Cerebellar cortex (tissue), 1 donor: ENCODE results near the gene MROH8.

ENCODE experiments used
- DNase-seq: peaks from one replicate; pipeline ENCODE4 v3.0.0-alpha.2; 2015; ENCODE audit warnings: low spot score

MROH8 gene

DNA sequence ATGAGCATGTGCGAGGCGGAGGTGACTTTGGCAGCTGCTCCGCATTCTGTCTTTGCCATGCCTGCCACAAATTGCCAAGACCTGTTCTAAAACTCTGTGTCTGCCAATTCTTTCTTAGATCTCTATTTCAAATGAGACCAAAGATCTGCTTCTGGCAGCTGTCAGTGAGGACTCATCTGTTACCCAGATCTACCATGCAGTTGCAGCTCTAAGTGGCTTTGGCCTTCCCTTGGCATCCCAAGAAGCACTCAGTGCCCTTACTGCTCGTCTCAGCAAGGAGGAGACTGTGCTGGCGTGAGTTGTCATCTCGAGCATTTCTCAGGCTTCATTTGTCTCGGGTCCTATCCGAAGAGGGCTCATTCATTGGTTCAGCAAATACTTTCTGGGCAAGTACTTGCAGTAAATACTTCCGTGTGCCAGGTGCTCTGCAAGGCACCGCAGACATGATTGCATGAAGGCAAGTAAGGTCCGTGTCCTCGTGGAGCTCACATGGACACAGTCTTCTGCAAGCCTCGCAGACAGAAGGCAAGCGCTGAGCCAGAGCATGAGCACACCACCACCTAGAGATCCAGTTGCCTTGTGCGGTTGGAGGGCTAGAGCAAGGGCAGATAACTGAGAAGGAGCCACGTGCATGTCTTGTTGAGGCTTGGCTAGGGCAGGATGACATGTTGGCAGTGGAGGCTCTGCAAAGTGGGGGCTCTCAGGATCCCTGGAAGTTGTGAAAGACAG is 19.7 kb upstream of the MROH8 start:
- DNase-seq = no peak

DNA sequence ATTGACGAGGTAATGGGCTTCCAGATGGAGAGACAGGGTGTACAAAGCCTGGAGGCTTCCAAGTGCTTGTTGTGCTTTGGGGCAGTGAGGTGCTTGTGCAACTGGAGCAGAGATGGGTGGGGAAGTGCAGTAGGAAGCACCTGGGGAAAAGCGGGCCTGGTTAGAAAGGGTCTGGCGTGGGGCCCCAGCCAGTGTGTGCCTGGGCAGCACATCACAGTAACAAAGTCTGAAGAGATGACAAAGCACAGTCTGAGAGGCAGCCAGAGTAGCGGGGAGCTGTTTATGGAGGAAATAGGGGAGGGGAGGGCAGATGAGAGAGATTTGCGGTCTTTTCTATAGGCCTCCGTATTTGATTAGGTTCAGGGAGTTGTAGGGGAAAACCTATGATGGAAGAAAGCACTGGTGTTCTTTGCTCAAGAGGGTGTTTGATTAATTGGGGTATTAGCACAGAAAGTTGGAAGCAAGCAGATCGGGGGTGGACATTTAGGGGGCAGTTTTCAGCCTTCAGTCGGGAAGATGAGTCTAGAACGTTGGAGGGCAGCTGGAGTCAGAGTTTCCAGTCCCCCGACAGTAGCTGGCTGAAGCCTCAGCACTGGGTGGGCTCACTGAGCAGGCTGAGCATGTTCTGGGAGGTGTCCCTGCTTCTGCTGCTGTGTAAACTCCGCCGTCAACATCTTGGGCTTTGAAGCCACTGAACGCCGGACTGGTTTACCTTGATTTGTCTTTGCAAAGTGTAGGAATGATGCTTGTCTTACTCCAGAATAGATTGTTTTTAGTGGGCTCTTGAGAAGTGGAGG is 15.5 kb upstream of the MROH8 start:
- DNase-seq = no peak

DNA sequence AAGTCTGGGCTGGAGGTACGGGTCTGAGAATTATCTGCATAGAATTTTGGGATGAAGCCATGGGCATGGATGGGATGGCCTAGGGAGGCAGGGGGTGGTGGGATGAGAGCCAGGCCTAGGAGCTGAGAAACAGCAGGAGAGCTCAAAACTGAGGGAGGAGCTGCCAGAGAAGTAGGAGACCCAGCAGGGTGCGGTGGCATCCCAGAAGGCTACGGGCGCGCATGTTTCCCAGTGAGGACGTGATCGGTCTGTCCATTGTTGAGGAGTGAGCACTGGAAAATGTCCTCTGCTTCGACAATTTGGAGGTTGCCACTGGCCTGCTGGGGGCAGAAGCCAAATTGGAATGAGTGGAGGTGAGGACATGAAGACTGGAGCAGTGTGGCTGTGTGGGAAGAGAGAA is 14.5 kb upstream of the MROH8 start:
- no peak for DNase-seq

DNA sequence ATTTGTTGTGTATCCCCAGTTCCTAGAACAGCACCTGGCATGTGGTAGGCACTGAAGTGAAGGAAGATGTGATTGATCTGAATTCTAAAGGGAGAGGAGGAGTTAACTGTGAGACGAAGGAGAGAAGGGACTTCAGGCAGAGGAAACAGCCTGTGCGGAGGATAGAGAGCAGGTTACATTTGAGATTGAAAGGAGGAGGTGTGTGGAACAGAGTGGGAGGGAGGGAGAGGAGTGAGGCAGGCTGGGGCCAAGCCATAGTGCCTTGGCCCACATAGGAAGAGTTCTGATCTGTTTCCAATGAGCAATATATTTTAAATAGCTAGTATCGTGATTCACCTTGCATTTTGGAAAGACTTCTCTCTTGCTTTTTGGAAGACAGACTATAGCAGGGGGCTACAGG is 13.9 kb upstream of the MROH8 start:
- DNase-seq = no peak

DNA sequence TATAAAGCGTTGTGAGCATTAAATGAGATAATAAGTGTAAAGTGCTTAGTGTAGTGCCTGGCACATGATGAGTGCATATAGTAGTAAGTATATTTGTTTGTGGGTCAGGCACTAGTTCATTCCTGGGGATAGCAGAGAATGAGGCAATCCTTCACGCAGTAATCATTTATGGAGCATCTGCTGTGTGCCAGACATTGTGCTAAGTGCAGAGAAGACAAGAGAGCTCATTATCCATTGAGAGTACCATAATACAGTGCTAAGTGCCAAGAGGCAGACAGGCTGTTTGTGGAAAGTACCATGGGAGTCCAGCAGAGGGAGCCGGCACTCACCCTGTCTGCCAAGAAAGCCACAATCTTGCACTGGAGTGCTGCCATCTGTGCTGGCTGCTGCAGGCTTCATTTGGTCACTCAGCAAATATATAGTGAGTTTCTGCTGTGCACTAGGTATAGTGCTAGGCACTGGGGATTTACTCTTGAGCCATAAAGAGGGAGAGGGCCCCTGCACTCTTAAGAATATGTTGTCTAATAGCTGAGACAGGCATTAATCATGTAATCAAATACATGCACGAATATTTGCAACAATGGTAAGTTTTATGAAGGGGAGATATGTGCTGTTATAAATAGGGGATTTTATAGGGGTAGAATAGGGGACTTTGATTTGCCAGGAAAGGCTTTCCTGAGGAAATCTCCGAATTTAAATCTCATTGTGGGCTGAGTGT is 12.9 kb upstream of the MROH8 start:
- DNase-seq = peak; percentile 95

DNA sequence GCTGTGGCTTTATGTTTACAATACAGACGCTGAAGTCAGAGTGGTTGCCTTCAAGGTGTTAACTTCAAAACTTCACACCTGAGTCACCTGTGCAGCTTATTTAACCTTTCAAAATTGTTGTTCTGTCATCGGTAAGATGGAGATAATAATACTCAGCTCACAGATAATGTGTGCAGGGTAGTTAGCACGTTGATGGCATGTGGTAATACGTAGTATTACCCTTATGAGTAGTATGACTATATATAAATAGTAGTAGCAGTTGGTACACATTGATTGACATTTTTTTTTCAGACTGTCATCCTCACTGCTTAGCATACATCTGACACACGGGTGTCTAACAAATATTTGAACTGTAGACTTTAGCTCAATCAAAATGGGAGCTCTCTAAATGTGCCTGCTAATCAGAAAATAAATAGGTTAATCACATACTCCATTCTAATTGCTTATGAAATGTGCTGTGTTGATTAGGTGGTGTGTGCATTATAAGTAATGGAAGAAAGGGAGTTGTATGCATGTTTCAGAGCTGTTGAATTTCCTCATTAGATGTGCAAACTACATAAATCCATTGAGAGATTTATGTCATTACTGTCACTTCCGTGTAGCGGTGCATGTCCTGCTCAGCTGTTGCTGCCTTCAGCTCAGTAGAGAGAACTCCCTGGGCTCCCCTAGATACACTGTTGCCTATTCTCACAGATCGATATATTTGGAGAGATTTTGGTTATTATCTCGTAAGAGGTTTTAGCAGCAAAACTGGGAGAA is 11.2 kb upstream of the MROH8 start:
- no peak for DNase-seq

DNA sequence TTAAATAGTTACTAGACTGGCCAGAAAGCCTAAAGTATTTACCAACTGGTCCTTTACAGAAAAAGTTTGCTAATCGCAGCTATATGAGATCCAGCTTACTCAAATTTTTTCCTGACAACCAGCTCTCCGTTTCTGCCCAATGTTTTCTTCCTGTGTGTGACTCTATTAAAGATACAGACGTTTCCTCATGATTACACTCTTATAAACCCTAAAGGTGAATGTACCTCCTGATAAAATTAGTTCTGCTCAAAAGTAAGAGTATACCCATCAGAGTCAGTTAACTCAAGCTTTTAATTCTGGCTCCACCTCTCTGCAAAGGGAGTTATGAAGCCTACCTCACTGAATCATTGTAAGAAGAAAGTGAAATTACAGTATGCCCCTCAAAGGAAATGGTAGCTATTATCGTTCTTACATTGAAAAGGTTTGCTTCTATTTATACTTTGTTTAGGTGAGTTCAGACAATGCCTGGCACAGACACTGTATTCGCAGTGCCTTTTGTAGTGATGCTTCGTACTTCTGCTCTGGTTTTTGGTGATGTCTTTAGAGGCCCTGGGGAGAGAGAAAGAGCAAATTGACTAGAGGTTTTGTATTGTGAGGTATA is 10.2 kb upstream of the MROH8 start:
- DNase-seq = no peak

DNA sequence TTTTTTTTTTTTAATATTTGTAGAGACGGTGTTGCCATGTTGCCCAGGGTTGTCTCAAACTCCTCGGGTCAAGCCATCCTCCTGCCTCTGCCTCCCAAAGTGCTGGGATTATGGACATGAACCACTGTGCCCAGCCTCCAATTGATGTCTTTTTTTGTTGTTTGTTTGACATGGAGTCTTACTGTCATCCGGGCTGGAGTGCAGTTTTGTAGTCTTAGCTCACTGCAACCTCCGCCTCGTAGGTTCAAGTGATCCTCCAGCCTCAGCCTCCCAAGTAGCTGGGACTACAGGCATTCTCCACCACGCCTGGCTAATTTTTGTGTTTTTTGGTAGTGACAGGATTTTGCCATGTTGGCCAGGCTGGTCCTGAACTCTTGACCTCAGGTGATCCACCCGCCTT is 9.4 kb upstream of the MROH8 start:
- DNase-seq = no peak

DNA sequence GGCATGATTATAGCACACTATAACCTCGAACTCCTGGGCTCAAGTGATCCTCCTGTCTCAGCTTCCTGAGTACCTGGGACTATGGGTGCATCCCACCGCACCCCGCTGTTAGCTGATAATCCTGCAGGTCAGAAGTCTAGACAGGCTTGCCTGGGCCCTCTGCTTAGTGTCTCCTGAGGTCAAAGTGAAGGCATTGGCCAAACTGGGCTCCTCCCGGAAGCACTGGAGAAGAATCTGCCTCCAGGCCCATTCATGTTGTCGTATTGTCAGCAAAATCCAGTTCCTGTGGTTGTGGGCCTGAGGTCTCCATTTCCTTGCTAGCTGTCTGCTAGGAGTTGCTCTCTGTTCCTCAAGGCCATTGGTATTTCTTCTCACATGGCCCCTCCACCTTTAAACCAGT is 6.3 kb upstream of the MROH8 start:
- DNase-seq = no peak

DNA sequence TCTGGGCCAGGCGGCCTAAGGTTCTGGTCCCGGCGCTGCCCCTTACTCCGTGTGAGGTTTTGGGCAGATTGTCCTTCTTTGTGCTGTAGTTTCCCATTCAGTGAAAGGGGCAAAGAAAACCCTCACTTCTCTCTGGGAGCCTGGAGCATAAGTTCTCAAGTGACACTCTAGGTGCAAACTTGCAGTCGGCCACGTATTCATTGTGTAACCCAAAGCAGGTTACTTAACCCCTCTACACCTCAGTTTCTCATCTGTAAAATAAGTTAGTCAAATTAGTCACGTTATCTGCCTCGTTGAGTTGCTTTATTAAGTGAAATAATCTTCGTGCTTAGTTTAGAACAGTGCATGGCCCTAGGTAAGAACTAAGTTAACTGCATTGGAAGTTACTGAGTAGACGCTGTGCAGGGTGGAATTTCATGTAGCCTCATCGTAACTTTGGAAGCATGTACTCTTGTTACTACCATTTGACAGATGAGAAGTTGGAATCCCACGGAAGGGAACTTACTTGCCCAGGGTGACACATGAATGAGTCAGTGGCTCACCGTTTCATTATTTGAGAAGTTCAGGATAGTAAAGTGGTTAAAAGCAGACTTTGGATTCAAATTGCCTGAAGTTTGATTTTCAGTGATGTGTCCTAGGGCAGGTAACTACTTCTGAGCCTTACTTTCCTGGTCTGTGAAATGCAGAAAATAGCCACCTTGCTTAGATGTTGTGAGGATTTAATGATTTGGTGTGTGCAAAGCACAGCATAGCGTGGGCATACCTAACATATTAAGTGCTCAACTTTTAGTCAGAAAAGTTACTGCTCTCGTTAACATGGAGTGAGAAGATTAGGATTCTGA is 556 bp upstream of the MROH8 start:
- no peak for DNase-seq

DNA sequence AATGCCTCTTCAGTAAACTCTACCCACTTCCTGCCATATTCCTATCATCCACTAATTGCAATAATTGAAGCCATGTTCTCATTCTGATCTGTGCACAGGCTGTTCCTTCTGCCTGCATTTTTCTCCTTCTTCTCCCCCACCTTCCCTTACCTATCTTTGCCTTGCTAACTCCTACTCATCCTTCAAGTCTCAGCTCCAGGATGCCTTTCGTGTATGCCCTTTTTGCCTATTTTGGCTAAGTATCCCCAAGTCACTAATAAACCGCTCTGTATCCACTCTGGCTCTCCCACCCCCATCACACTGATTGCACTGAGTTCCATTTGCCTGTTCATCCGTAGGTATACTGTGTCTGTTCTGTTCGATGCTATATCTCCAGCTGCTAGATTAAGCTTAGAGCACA is 6.5 kb downstream of the MROH8 start:
- DNase-seq = no peak

DNA sequence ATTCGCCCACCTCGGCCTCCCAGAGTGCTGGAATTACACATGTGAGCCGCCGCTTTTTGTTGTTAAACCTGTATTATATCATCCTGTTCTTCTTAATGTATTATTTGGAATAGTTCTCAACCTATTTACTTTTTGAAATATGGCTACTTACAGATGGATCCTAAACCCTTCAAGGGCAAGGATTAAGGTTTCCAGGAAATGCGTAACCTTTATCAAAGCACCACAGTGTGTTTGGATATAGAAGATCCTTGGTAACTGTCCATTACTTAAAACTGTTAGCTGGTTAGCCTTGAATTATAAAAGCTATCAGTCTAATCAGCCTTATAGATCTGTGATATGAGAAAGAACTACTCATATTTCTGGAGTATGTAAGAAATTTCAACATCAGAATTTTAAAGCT is 12.5 kb downstream of the MROH8 start:
- no peak for DNase-seq

DNA sequence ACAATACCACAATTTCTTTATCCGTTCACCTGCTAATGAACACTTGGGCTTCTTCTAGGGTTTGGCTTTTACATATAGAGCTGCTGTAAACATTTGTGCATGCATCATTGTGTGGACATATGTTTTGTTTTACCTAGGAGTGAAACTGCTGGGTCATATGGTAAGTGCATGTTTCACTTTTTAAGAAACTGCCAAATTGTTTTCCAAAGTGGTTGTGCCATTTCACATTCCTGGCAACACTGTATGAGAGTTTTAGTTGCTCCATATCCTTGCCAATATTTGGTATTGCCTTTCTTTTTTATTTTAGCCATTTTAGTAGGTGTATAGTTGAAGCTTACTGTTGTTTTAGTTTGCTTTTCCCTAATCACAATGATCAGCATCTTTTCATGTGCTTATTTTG is 14.3 kb downstream of the MROH8 start:
- no peak for DNase-seq

DNA sequence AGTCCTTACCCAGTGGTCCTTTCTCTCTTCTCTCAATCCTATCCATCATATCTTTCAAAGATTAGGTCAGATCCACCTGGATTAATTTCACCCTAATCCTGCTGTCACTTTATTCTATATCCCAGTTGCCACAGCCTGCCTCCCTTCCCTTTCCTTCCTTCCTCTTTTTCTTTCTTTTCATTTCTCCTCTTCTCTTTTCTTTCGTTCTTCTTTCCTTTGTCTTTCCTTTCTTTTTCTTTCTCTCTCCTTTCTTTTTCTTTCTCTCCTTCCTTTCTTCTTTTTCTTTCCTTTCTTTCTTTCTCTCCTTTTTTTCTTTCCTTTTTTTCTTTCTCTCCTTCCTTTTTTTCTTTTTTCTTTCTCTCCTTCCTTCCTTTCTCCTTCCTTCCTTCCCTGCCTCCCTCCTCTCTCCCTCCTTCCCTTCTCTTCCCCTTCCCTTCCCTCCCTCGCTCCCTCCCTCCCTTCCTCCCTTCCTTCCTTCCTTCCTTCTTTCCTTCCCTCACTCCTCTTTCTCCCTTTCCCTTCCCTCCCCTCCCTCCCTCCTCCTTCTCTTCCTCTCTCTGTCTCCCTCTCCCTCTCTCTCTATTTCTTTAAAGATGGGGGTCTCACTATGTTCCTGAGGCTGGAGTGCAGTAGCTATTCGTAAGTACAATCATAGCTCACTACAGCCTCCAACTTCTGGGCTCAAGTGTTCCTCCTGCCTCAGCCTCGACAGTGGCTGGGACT is 15.4 kb downstream of the MROH8 start:
- DNase-seq = no peak

DNA sequence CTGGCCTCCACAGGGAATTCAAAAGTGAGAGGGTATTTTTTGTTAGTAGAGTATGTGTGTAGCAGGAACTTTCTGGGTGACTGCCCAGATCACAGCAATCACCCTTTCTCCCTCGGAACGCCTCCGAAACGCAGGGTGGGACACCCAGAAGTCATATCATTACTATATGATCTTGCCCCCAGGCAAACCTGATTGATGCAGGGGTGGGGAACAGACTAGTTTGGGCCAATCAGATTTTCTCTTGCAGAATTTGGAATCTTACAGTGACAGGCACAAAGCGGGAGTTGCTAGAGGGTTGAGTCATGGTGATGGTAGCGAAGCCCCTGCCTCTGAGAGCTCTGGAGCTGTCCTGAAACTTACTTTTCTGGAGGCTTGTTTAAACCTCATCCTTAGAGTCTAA is 16.7 kb downstream of the MROH8 start:
- no peak for DNase-seq

DNA sequence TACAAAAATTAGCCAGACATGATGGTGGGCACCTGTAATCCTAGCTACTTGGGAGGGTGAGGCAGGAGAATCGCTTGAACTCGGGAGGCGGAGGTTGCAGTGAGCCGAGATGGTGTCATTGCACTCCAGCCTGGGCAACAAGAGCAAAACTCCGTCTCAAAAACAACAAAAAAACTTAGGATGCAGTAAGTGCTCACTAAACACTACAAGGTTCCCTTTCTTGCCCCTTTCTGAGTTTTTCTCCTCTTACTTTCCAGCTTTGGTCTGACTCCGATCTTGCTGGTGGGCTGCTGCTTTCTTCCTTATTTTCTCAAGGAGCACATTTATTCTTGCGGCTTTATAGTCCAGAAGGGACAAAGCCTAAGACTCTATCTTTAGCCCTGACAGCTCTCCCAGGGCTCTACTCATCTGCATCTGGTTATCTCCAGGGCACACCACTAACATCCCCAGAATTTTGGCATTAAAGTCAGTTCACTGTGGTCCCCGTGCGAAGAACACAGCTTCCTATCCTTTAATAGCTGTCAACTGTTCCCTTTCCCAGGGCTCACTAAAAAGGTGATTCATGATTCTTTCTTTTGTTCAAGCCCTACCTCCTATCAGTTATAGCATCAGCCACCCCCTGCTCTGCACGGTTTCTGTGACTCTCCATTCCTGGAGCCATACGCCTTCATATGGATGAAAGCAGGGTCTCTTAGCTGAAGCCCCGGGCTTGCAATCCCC is 17.4 kb downstream of the MROH8 start:
- no peak for DNase-seq

DNA sequence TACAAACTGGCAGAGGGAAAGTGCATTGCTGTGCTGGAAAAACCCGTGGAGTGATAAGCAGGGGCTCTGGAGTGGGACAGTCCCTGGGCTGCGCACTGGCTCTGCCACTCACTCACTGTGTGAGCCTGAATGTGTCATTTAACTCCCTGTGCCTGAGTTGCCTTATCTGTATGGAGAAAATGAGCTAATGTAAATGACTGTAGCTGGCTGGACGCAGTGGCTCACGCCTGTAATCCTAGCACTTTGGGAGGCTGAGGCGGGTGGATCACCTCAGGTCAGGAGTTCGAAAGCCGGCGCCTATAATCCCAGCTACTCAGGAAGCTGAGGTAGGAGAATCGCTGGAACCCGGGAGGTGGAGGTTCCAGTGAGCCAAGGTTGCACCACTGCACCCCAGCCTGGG is 18.7 kb downstream of the MROH8 start:
- no peak for DNase-seq

DNA sequence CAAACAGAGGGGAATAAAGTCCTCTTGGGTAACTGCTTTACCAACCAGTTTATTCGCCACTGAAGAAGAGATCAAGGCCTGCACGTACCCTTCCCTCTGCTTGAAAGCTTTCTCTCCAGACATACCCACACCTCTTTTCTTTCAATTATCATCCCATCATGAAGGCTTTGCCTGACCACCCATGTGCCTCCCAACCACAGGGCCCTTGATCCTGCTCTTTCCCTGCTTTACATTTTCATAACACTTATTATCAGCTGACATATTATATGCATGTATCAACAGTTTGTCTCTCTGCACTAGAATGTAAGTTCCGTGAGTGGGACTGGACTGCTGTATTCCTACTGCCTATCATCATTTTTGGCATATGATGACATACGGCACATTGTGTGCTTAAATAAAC is 21.1 kb downstream of the MROH8 start:
- no peak for DNase-seq

DNA sequence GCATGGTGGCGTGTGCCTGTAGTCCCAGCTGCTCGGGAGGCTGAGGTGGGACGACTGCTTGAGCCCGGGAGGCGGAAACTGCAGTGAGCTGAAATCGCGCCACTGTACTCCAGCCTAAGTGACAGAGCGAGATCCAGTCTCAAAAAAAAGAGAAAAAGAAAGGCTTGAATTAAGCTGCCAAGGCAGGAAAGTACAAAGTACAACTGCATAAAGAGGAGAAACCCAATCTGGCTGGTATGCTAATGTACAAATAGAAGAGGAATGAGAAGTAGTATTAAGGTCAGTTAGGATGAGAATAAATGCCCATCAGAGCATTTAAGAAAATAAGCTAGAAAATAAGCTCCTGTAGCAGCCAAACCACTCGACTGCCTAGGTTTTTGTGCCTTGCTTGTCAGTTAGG is 23.4 kb downstream of the MROH8 start:
- no peak for DNase-seq
